Natural killer cell (primary cell): ENCODE measurements around the gene CLDN5. TPM values are rescaled to one million over a fixed set of nuclear protein-coding genes. Genes with fewer than 3 reads are reported as not detected.
"Not testable (repeated sequence)": the region's sequence is repeated elsewhere in the genome, so short reads cannot be mapped to it uniquely, and the experiment has no call there.

Experiments used
- ATAC-seq, 3 donors: fragments of 150-1000 bp in 2 of 3; fragments of 200-7000 bp in 1 of 3; cut with Tn5 transposase; 1 replicate in 1 of 3; 2 replicates in 2 of 3; pipeline ENCODE4 v1.10.0; 2021; ENCODE audit warnings: mild to moderate bottlenecking in 2 of 3, moderate library complexity in 2 of 3
- DNase-seq, 2 donors: peaks; one replicate each; pipeline versions ENCODE4 v3.0.0 to v3.0.0-alpha.2; 2013 to 2021; ENCODE audit warnings: mixed read lengths in 1 of 2
- H3K27ac ChIP-seq: one replicate; pipeline ENCODE4 v1.5.1; 2013; ENCODE audit warnings: mild to moderate bottlenecking, low read length
- H3K27me3 ChIP-seq: one replicate; pipeline ENCODE4 v1.6.1; 2013; ENCODE audit warnings: low read length; ENCODE audit not compliant: control insufficient read depth, insufficient read depth
- H3K36me3 ChIP-seq: one replicate; pipeline ENCODE4 v1.6.1; 2013; ENCODE audit warnings: low read length; ENCODE audit not compliant: control insufficient read depth, insufficient read depth
- H3K4me1 ChIP-seq: one replicate; pipeline ENCODE4 v1.6.1; 2013; ENCODE audit warnings: low read length; ENCODE audit not compliant: control insufficient read depth, insufficient read depth
- H3K4me3 ChIP-seq: one replicate; pipeline ENCODE4 v1.5.1; 2013; ENCODE audit warnings: low read length
- H3K9me3 ChIP-seq: one replicate; pipeline ENCODE4 v1.6.1; 2013; ENCODE audit warnings: low read length; ENCODE audit not compliant: control insufficient read depth, insufficient read depth
- H3K27ac Mint-ChIP-seq, 2 donors: one replicate each; pipeline ENCODE4 v1.8.0; 2022; ENCODE audit warnings: mild to moderate bottlenecking in 2 of 2, mixed read lengths in 2 of 2, moderate library complexity in 1 of 2
- H3K27me3 Mint-ChIP-seq, 2 donors: one replicate each; pipeline ENCODE4 v1.8.0; 2022; ENCODE audit warnings: low read depth in 2 of 2, mixed read lengths in 2 of 2
- H3K36me3 Mint-ChIP-seq: one replicate; pipeline ENCODE4 v1.8.0; 2022; ENCODE audit warnings: mixed read lengths
- H3K4me1 Mint-ChIP-seq, 2 donors: one replicate each; pipeline ENCODE4 v1.8.0; 2022; ENCODE audit warnings: mixed read lengths in 2 of 2
- H3K4me3 Mint-ChIP-seq: one replicate; pipeline ENCODE4 v1.8.0; 2022; ENCODE audit warnings: mild to moderate bottlenecking, moderate library complexity, mixed read lengths
- H3K9me3 Mint-ChIP-seq, 2 donors: one replicate each; pipeline ENCODE4 v1.8.0; 2022; ENCODE audit warnings: mixed read lengths in 2 of 2
- WGBS: methylation state at CpG from one replicate; pipeline ENCODE4 v1.1.7; 2013; ENCODE audit warnings: missing lambda C conversion rate; ENCODE audit not compliant: insufficient coverage; 5-methylcytosine and 5-hydroxymethylcytosine counted together
- intact Hi-C: fragments of 100-400 bp; cut with micrococcal nuclease; formaldehyde crosslinking; loops from one replicate; pipeline ENCODE4 v1.14.2; 2022
- total RNA-seq, 4 donors: library from RNA; stranded (reverse); fragments of 120-200 nt in 1 of 4; gene quantifications; one replicate each; pipeline versions ENCODE4 v1.2.3 to v1.2.4, GENCODE V29; 2013 to 2022
- TF ChIP-seq, protein P1 (sequence below): fragments of 200-600 bp; IDR thresholded peaks from one replicate; pipeline ENCODE4 v1.8.0; 2022; ENCODE audit warnings: antibody characterized with exemption

Gene CLDN5
- total RNA-seq, 3 donors from 2014 or later (not counting 1 experiment from before 2014, with no cell fraction given) = 1.3 to 1.7 TPM; not detected in 1

DNA sequence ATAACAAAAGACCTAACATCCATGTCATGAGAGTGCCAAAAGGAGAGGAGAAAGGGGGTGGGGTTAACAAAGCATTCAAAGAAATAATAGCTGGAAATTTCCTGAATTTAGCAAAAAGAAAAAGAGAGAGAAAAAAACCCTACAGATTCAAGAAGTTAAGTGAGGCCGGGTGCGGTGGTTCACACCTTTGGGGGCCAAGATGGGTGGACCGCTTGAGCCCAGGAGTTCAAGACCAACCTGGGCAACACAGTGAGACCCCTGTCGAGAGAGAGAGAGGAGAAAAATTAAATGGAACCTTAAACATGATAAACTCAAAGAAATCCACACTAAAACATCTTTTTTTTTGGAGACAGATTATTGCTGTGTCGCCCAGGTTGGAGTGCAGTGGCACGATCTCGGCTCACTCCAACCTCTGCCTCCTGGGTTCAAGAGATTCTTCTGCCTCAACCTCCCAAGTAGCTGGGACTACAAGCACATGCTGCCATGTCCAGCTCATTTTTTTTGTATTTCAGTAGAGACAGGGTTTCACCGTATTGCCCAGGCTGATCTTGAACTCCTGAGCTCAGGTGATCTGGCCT, 8.9 kb upstream of the CLDN5 start:
- no peaks in the 10 kb centered on the region for H3K4me1 ChIP-seq
- H3K27ac Mint-ChIP-seq = no peak overlapping the region
- H3K27ac ChIP-seq = no peak overlapping the region
- no peaks in the 10 kb centered on the region for H3K4me1 Mint-ChIP-seq
- H3K4me3 Mint-ChIP-seq = no peak overlapping the region
- no peaks in the 10 kb centered on the region for H3K36me3 ChIP-seq
- no peaks in the 10 kb centered on the region for H3K36me3 Mint-ChIP-seq
- H3K27me3 Mint-ChIP-seq = no peaks in the 10 kb centered on the region
- no peak overlapping the region for H3K4me3 ChIP-seq
- WGBS = 95% methylated on average over 7 of the region's 8 CpGs
- H3K27me3 ChIP-seq = no peaks in the 10 kb centered on the region
- no peak for DNase-seq
- H3K9me3 ChIP-seq = no peaks in the 10 kb centered on the region
- ATAC-seq = no peak
- intact Hi-C loops = no loop called here
- TF ChIP-seq, protein P1, sequence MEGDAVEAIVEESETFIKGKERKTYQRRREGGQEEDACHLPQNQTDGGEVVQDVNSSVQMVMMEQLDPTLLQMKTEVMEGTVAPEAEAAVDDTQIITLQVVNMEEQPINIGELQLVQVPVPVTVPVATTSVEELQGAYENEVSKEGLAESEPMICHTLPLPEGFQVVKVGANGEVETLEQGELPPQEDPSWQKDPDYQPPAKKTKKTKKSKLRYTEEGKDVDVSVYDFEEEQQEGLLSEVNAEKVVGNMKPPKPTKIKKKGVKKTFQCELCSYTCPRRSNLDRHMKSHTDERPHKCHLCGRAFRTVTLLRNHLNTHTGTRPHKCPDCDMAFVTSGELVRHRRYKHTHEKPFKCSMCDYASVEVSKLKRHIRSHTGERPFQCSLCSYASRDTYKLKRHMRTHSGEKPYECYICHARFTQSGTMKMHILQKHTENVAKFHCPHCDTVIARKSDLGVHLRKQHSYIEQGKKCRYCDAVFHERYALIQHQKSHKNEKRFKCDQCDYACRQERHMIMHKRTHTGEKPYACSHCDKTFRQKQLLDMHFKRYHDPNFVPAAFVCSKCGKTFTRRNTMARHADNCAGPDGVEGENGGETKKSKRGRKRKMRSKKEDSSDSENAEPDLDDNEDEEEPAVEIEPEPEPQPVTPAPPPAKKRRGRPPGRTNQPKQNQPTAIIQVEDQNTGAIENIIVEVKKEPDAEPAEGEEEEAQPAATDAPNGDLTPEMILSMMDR = no peak
- no peaks in the 10 kb centered on the region for H3K9me3 Mint-ChIP-seq

DNA sequence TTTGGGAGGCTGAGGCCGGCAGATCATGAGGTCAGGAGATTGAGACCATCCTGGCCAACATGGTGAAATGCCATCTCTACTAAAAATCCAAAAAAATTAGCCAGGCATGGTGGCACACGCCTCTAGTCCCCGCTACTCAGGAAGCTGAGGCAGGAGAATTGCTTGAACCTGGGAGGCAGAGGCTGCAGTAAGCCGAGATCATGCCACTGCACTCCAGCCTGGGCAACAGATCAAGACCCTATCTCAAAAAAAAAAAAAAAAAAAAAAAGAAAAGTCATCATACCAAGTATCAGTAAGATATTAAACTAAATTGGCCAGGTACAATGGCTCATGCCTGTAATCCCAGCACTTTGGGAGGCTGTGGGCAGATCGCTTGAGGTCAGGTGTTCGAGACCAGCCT, 7.1 kb upstream of the CLDN5 start:
- H3K4me3 Mint-ChIP-seq, H3K27ac ChIP-seq, ATAC-seq, H3K36me3 ChIP-seq, H3K9me3 ChIP-seq, H3K4me3 ChIP-seq, H3K27ac Mint-ChIP-seq, H3K27me3 Mint-ChIP-seq, H3K36me3 Mint-ChIP-seq, intact Hi-C loops, H3K9me3 Mint-ChIP-seq, H3K27me3 ChIP-seq, H3K4me1 ChIP-seq, H3K4me1 Mint-ChIP-seq, DNase-seq: not testable (repeated sequence)
- 96% methylated on average over 6 of the region's 6 CpGs for WGBS

DNA sequence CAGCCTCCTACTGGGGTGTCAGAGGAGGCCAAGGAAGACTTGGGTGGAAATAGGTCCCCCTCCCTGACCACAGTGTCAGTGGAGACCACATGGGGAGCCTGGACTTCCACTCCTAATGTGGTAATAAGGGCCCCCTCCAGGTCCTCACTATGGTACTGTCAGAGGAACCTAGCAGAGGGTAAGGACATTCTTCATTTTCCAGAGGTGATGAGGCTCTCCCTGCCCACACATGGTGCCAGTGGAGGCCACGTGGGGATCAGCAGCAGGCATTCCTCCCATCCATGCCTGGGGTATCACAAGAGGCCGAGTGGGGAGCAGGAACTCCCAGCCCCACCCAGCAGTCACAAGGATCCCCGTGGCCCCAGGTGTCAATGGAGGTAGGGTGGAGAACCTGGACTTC, 6.5 kb upstream of the CLDN5 start:
- Histone ChIP-seq H3K27me3 (no peaks in the 10 kb centered on the region), H3K27ac (no peak overlapping the region), H3K36me3 (no peaks in the 10 kb centered on the region), H3K4me1 (no peaks in the 10 kb centered on the region), H3K9me3 (no peaks in the 10 kb centered on the region), H3K4me3 (no peak overlapping the region)
- 89% methylated on average over 3 of the region's 3 CpGs for WGBS
- TF ChIP-seq, protein P1 = no peak
- Mint-ChIP-seq H3K9me3 (no peaks in the 10 kb centered on the region), H3K4me1 (peaks cover 0 to 3% of the 10 kb centered on the region in 2 donors), H3K36me3 (no peaks in the 10 kb centered on the region), H3K4me3 (no peak overlapping the region), H3K27ac (no peak overlapping the region), H3K27me3 (peaks cover 0 to 9% of the 10 kb centered on the region in 2 donors)
- intact Hi-C loops = no loop called here
- no peak for ATAC-seq
- DNase-seq = no peak

DNA sequence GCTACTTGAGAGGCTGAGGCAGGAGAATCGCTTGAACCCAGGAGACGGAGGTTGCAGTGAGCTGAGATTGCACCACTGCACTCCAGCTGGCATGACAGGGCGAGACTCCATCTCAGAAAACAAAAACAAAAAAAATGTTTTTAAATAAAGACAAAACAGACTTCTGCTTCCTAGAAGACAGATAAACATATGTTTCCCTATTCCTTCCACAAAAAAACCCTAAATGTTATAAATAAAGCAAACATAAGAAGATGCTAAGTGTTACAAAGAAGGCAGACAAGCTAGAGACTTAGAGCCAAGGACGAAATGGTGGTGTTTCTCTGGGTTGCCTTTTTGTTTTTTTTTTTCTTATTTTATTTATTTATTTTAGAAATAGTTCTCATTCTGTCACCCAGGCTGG, 5.6 kb upstream of the CLDN5 start:
- Histone ChIP-seq H3K4me1 (peaks cover 2% of the 10 kb centered on the region), H3K9me3 (no peaks in the 10 kb centered on the region), H3K27me3 (peaks cover 6% of the 10 kb centered on the region), H3K27ac (no peak overlapping the region), H3K4me3 (no peak overlapping the region), H3K36me3 (no peaks in the 10 kb centered on the region)
- Mint-ChIP-seq H3K27me3 (peaks cover 0 to 14% of the 10 kb centered on the region in 2 donors), H3K36me3 (no peaks in the 10 kb centered on the region), H3K4me1 (peaks cover 0 to 6% of the 10 kb centered on the region in 2 donors), H3K27ac (no peak overlapping the region), H3K4me3 (no peak overlapping the region), H3K9me3 (no peaks in the 10 kb centered on the region)
- DNase-seq (no peak), ATAC-seq (no peak)
- TF ChIP-seq, protein P1 = no peak
- intact Hi-C loops = no loop called here
- 86% methylated on average over 3 of the region's 4 CpGs for WGBS
